OCI-LY1 (cell line): ENCODE results near the gene PIK3R1.

Experiments used
- H2AFZ ChIP-seq: fragments of 200-600 bp; sonication (generic), shearing (Covaris generic); 2 replicates; pipeline ENCODE4 v1.6.0; 2014; ENCODE audit warnings: antibody characterized with exemption, mild to moderate bottlenecking, low read length
- H3F3A ChIP-seq: fragments of 200-600 bp; sonication (generic), shearing (Covaris generic); 2 replicates; pipeline ENCODE4 v1.6.0; 2014; ENCODE audit warnings: mild to moderate bottlenecking, antibody characterized with exemption, low read length, moderate library complexity; ENCODE audit not compliant: insufficient read depth
- H3K27ac ChIP-seq: fragments of 200-600 bp; sonication (generic); 2 replicates; pipeline ENCODE4 v1.5.1; 2014; ENCODE audit warnings: low read length, mixed run types, mild to moderate bottlenecking, low read depth; ENCODE audit not compliant: poor library complexity, severe bottlenecking
- H3K27me3 ChIP-seq: fragments of 200-600 bp; sonication (generic); 2 replicates; pipeline ENCODE4 v1.6.0; 2014; ENCODE audit warnings: antibody characterized with exemption, mild to moderate bottlenecking, low read length, moderate library complexity; ENCODE audit not compliant: insufficient read depth
- H3K36me3 ChIP-seq: fragments of 200-600 bp; sonication (generic); 2 replicates; pipeline ENCODE4 v1.6.1; 2014; ENCODE audit warnings: mild to moderate bottlenecking, antibody characterized with exemption, low read length, moderate library complexity, mixed read lengths; ENCODE audit not compliant: insufficient read depth
- H3K4me1 ChIP-seq: fragments of 200-600 bp; sonication (generic); 2 replicates; pipeline ENCODE4 v1.5.1; 2014; ENCODE audit warnings: mild to moderate bottlenecking, low read length, moderate library complexity; ENCODE audit not compliant: insufficient read depth, severe bottlenecking
- H3K4me2 ChIP-seq: fragments of 200-600 bp; sonication (generic), shearing (Covaris generic); 2 replicates; pipeline ENCODE4 v1.6.1; 2014; ENCODE audit warnings: low read length
- H3K4me3 ChIP-seq: fragments of 200-600 bp; sonication (generic); 2 replicates; pipeline ENCODE4 v1.5.1; 2014; ENCODE audit warnings: low read length, low read depth, mild to moderate bottlenecking, mixed read lengths; ENCODE audit not compliant: poor library complexity, severe bottlenecking
- H3K79me2 ChIP-seq: fragments of 200-600 bp; shearing (Covaris generic); 2 replicates; pipeline ENCODE4 v1.6.1; 2016; ENCODE audit warnings: mixed run types, low read length, mixed read lengths; ENCODE audit not compliant: insufficient read depth
- H3K9ac ChIP-seq: fragments of 200-600 bp; sonication (generic), shearing (Covaris generic); 2 replicates; pipeline ENCODE4 v1.6.1; 2014; ENCODE audit warnings: mild to moderate bottlenecking, low read length, mixed read lengths
- H3K9me2 ChIP-seq: fragments of 200-600 bp; sonication (generic), shearing (Covaris generic); 2 replicates; pipeline ENCODE4 v1.6.1; 2014; ENCODE audit warnings: low read depth, mild to moderate bottlenecking, low read length, mixed read lengths
- H3K9me3 ChIP-seq: fragments of 200-600 bp; shearing (Covaris generic); 2 replicates; pipeline ENCODE4 v1.6.1; 2014; ENCODE audit warnings: low read length, mixed read lengths
- H4K20me1 ChIP-seq: fragments of 200-600 bp; sonication (generic), shearing (Covaris generic); 2 replicates; pipeline ENCODE4 v1.6.0; 2016; ENCODE audit warnings: mild to moderate bottlenecking, low read length; ENCODE audit not compliant: insufficient read depth
- EZH2 ChIP-seq: fragments of 200-600 bp; sonication (generic), shearing (Covaris generic); IDR thresholded peaks from 2 replicates; pipeline ENCODE4 v1.8.0; 2017; ENCODE audit warnings: borderline replicate concordance, mixed run types, mild to moderate bottlenecking, antibody characterized with exemption, low read length, moderate library complexity, mixed read lengths
- TF ChIP-seq, protein P1 (sequence below): fragments of 200-600 bp; sonication (generic), shearing (Covaris generic); IDR thresholded peaks from 2 replicates; pipeline ENCODE4 v1.5.1; 2017; ENCODE audit warnings: mild to moderate bottlenecking, antibody characterized with exemption, low read length, moderate library complexity, mixed read lengths

PIK3R1 gene

DNA sequence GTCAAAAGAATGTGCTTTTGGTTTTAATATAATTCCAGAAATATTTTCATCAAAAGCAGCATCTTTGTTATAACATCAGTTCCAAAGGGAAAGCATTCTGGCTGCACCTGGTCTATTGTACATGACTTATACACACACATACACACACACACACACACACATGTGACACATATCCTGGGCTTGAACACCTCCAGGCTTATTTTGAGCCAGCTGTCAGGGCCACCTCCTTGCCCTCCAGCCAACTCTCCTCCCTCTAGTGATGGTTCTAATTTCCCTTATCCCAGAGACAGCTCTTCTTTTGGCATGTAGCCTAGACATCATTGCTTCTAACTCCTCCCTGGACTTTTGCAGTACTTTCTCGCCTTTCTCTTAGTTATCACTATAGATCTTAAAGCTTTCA lies 115.0 kb downstream of the PIK3R1 start:
- Histone ChIP-seq H4K20me1 (no peaks in the 10 kb centered on the region), H2AFZ (no peak overlapping the region), H3K4me3 (no peak overlapping the region), H3K9ac (no peak overlapping the region), H3K9me2 (no peaks in the 10 kb centered on the region), H3K9me3 (no peaks in the 10 kb centered on the region), H3K79me2 (no peaks in the 10 kb centered on the region), H3K4me2 (no peak overlapping the region), H3K4me1 (no peaks in the 10 kb centered on the region), H3K27ac (no peak overlapping the region), H3K36me3 (no peaks in the 10 kb centered on the region), H3F3A (no peaks in the 10 kb centered on the region), H3K27me3 (no peaks in the 10 kb centered on the region)
- TF ChIP-seq, protein P1, sequence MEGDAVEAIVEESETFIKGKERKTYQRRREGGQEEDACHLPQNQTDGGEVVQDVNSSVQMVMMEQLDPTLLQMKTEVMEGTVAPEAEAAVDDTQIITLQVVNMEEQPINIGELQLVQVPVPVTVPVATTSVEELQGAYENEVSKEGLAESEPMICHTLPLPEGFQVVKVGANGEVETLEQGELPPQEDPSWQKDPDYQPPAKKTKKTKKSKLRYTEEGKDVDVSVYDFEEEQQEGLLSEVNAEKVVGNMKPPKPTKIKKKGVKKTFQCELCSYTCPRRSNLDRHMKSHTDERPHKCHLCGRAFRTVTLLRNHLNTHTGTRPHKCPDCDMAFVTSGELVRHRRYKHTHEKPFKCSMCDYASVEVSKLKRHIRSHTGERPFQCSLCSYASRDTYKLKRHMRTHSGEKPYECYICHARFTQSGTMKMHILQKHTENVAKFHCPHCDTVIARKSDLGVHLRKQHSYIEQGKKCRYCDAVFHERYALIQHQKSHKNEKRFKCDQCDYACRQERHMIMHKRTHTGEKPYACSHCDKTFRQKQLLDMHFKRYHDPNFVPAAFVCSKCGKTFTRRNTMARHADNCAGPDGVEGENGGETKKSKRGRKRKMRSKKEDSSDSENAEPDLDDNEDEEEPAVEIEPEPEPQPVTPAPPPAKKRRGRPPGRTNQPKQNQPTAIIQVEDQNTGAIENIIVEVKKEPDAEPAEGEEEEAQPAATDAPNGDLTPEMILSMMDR = no peak
- no peak for TF ChIP-seq EZH2

- no peak overlapping the region for H3K4me2 ChIP-seq
- H3K79me2 ChIP-seq = no peaks in the 10 kb centered on the region
- H3K9me3 ChIP-seq = no peaks in the 10 kb centered on the region
- no peak overlapping the region for H2AFZ ChIP-seq
- H3F3A ChIP-seq = no peaks in the 10 kb centered on the region
- no peak overlapping the region for H3K9ac ChIP-seq
- TF ChIP-seq, protein P1 = no peak
- TF ChIP-seq EZH2 = no peak
- H3K4me1 ChIP-seq = no peaks in the 10 kb centered on the region
- no peaks in the 10 kb centered on the region for H4K20me1 ChIP-seq
- no peaks in the 10 kb centered on the region for H3K9me2 ChIP-seq
- no peaks in the 10 kb centered on the region for H3K36me3 ChIP-seq
- no peaks in the 10 kb centered on the region for H3K27me3 ChIP-seq
- H3K4me3 ChIP-seq = no peak overlapping the region
- no peak overlapping the region for H3K27ac ChIP-seq
These were observed 115.9 kb downstream of the PIK3R1 start for GRCh38 chr5:68331192-68332079.

GRCh38 chr5:68332080-68332451 lies 116.5 kb downstream of the PIK3R1 start:
- Histone ChIP-seq H3F3A (no peaks in the 10 kb centered on the region), H3K9me2 (no peaks in the 10 kb centered on the region), H3K27ac (no peak overlapping the region), H3K4me3 (no peak overlapping the region), H3K9me3 (no peaks in the 10 kb centered on the region), H3K4me2 (no peak overlapping the region), H3K79me2 (no peaks in the 10 kb centered on the region), H4K20me1 (no peaks in the 10 kb centered on the region), H3K36me3 (no peaks in the 10 kb centered on the region), H3K4me1 (no peaks in the 10 kb centered on the region), H2AFZ (no peak overlapping the region), H3K27me3 (no peaks in the 10 kb centered on the region), H3K9ac (no peak overlapping the region)
- no peak for TF ChIP-seq EZH2
- TF ChIP-seq, protein P1 = no peak
